NCI-H2227 (cell line): ENCODE results near the gene SARNP.
"Not testable (repeated sequence)": the region's sequence is repeated elsewhere in the genome, so short reads cannot be mapped to it uniquely, and the experiment has no call there.

Experiments
- DNase-seq: peaks from one replicate; lab custom pipeline; 2025; ENCODE audit not compliant: unreplicated experiment; lab: John Stamatoyannopoulos, UW

Gene SARNP, protein sequence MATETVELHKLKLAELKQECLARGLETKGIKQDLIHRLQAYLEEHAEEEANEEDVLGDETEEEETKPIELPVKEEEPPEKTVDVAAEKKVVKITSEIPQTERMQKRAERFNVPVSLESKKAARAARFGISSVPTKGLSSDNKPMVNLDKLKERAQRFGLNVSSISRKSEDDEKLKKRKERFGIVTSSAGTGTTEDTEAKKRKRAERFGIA

DNA sequence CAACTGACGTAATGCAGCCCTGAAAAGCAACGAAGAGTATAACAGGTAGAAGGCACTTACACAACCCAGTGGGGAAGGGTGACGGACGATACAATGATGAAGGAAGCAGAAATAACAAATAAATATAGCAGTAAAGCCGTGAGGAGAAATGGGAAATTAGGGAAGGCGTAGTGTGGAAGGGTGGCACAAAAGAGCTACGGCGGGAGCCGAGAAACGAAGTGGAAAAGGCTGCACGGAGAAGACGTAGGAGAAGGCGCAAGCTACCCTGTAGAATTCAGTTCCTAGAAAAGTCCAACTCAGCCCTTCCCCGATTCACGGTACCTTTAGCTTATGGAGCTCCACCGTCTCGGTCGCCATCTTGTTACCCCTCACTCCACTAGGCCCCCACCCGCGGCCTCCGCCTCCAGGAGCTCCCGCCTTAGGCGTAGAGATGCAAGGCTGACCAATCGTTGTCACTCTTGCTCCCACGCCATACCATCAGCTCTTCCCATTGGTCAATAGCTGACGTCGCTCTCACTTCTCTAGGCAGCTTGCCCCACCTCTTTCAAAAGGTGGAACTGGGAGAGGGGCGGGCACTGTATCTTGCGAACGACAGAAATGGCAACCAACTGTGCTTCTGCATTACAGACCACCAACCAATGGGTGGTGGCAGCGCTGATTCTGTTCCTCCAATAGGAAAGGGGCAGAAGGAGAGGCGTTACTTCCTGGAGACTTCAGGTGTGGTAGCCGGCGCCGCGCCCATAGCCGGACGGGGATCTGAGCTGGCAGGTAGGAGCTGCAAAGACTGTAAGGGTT lies at the start of gene SARNP, which contains the start of gene ORMDL2:
SARNP (minus strand) TSS at position 380 of the 795 bp plus-strand sequence; CDS start at position 357, 23 bp downstream.
ORMDL2 (plus strand) TSS at position 697 of the 795 bp plus-strand sequence. CDS start 959 bp downstream, outside the sequence.
- peak; percentile 98 for DNase-seq

DNA sequence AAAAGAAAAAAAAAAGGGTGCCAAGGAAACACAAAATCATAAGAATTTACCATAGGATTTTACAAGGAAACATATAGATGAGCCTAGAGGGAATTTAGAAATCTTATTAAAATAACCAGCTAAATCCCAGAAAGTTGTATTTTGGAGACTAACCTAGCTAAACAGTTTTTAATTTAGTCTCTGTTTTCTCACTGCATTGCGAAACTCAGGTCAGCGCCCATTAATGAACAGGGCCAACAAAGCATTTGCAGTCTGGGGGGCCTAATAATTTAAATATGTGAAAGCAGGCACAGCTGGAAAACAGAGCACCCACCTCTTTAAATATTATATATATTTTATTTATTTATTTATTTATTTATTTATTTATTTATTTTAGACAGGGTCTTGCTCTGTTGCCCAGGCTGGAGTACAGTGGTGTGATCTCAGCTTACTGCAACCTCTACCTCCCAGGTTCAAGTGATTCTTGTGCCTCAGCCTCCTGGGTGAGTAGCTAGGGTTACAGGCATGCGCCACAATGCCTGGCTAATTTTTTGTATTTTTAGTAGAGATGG lies 49.0 kb upstream of the SARNP start:
- DNase-seq, result not testable (repeated sequence)

DNA sequence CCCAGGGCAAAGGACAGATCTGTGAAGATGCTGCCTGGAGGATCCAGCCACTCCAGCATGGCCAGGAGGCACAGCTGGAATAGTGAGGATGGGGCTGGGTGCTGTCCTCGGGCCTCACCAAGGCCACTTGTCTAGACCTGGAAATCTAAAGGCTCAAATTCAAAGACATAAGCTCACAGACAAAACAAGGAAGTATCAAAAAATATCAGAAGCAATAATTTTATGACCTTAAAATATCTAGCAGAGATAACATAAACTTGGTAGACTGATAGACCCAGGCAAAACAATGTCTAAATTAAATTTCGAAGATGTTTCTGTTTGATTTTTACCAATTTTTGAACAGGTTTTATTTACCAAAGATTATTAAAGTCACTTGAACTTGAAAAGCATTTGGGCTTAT lies 47.8 kb upstream of the SARNP start:
- no peak for DNase-seq

DNA sequence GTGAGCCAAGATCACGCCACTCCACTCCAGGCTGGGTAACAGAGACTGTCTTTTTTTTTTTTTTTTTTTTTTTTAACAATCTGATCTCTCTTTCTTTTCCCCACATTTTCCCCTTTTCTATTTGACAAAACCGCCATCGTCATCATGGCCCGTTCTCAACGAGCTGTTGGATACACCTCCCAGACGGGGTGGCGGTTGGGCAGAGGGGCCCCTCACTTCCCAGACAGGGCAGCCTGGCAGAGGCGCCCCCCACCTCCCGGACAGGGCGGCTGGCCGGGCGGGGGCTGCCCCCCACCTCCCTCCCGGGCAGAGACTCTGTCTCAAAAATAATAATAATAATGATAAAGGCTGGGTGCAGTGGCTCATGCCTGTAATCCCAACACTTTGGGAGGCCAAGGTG lies 45.4 kb upstream of the SARNP start:
- not testable (repeated sequence) for DNase-seq

DNA sequence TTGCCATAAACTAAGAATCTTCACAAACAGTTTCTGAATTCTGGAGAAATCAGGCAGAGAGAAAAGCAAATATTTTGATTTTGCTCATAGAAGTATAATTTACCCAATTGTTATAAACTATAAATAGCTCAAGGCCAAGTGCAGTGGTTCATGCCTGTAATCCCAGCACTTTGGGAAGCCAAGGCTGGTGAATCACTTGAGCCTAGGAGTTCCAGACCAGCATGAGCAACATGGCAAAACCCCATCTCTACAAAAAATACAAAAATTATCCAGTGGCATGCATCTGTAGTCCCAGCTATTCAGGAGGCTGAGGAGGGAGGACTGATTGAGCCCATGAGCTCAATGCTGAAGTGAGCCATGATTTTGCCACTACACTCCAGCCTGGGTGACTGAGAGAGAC lies 44.8 kb upstream of the SARNP start:
- no peak for DNase-seq

DNA sequence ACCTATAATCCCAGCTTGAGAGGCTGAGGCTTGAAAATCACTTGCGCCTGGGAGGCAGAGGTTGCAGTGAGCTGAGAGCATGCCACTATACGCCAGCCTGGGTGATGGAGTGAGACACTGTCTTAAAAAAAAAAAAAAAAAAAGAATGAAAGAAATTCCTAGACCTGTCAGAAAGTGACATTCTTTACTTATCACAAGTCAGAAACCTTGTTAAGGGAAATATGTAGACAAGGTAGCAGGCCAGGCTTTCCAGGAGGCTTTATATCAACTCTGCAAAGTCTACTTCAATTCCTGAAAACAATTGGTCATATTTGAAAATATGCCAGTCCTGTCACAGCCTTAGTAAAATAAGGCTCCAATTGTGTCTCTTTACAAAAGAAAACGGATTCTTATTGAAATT lies 44.3 kb upstream of the SARNP start:
- DNase-seq, result no peak

DNA sequence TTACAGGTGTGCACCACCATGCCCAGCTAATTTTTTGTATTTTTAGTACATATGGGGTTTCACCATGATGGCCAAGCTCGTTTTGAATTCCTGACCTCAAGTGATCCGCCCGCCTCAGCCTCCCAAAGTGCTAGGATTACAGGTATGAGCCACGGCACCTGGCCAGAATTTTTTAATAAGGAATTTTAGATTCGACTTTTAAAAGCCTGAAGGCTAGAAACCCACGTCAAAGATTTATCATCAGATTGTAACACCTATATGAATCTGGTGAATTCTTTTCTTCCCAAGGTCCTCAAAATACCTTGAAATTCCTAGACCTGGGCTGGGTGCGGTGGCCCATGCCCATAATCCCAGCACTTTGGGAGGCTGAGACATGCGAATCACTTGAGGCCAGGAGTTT lies 43.9 kb upstream of the SARNP start:
- DNase-seq, result no peak

DNA sequence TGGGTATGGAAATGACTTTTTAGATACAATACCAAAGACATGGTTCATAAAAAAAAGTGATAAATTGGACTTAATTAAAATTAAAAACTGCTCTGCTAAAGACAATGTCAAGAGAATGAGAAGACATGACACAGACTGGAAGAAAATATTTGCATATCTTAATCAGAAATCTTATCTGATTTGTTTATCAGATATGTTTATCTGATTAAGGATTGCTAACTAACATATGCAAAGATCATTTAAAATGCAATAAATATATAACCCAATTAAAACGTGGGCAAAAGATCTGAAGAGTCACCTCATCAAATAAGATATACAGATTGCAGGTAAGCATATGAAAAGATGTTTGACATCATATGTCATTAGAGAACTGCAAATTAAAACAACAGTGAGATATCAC lies 35.2 kb upstream of the SARNP start:
- DNase-seq, result no peak

DNA sequence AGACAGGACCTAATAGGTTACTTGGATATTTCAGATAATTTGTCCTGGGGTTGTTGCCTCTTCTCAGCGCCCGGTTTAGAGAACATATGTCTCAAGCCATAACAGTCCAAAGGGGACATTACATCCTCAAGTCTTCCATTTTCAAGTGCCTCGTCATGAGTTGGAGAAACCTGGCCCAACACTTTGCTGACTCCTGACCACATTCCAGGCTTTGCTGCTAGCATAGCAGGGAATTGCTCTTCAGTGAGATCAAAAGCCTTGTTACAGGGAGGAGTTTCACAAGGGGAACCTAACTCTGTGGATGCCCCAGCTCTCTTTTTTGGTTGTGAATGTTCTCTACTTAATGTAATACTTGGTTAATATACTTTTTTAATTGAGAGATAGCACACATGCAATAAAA lies 33.4 kb upstream of the SARNP start:
- DNase-seq, result no peak

DNA sequence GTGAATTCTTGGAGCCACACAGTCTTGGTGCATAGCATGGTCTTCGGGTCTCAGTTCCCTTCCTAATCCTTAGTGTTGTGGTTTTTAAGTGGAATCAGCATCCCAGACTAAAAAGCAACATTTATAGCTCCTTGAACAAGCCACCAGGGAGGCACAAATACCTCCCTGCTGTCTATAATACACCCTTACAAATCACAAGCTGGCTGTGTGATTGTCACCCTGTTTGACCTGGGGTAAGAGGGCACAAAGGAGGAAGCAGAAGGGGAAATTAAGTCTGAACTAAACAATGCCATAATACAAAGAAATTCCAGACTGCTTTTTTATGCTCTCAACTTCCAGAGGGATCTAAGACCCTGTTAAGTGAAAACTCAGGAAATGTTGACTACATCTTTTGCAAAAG lies 32.9 kb upstream of the SARNP start:
- DNase-seq, result no peak

DNA sequence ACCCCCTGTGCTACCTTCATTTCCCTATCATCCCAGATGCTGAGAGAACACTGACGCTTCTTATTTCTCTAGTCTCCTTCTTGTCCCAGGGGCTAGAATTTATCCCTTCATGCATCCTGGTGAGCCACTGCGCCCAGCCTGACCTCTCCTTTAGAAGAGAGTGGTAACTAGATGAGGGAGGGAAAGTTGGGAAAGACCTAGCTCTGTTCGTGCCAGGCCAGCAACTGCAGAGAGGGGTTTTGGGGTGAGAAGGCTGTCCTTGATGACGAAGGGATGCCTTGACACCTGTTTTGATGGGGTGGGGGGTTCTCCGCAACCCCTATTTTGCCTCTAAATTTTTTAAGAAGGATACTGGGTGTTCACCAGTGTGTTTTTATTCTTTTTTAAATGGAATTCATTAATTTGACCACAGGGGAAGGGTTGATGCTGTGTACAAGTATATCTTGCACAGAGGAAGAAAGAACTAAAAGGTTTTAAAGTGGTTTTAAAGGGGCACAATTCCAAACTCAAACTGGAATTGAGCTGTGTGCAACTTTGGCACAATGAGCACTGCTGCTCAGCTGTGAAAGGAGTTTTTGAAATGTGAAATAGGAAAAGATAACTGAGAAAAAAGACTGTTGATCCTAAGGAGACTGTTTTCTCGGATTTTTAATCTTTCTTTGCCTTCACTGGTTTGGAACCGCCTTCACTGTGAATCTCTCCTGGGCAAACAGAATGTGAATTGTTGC lies 32.3 kb upstream of the SARNP start:
- no peak for DNase-seq

DNA sequence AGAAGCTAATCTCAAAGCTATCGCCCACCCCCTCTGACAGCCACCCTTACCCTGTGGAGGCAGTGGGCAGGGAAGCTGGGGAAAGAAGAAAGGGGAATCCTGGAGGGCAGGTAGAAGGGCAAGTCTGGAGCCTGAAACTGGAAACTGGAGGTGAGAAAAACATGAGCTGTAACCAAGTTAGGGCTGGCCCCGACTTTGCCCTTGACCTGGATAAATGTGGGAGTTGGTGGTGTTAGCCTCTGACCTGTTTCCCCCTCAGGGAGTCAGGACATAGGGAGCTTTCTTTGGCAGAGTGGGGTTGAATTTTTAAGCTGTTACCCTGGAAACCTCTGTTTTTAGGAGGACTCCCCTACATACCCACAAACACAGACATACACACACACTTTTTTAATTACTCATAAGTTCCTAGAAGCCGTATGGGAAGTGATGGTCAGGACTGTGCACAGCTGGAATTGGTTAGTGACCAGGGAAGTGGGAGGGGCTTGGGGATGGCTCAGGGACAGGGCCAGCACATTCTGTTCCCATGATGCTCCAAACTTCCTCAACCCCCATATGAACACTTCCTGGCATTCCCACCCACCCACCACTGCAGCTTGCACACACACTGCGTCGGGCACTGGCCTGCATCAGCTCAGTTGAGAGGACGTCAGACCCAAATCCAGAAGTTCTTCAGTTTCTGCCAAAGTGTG lies 30.2 kb upstream of the SARNP start:
- no peak for DNase-seq

DNA sequence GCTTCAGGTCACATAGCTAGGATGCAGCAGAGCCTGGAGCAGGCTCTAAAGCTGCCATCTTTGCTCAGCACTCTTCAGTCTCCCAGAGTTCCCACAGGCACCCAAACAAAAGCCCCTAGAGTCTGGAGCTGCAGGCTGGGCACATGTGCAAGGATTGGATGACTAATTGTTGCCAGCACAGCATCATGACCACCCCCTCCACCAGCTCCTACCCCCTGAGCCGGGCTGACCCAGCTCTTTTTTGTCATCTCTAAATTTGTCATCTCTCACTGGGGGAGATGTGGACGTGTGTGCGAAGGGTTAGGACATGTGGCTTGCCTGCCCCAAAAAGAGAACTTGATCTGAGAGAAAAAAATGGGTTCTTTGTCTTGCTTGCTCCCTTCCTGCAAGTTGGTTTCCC lies 29.5 kb upstream of the SARNP start:
- DNase-seq, result no peak

DNA sequence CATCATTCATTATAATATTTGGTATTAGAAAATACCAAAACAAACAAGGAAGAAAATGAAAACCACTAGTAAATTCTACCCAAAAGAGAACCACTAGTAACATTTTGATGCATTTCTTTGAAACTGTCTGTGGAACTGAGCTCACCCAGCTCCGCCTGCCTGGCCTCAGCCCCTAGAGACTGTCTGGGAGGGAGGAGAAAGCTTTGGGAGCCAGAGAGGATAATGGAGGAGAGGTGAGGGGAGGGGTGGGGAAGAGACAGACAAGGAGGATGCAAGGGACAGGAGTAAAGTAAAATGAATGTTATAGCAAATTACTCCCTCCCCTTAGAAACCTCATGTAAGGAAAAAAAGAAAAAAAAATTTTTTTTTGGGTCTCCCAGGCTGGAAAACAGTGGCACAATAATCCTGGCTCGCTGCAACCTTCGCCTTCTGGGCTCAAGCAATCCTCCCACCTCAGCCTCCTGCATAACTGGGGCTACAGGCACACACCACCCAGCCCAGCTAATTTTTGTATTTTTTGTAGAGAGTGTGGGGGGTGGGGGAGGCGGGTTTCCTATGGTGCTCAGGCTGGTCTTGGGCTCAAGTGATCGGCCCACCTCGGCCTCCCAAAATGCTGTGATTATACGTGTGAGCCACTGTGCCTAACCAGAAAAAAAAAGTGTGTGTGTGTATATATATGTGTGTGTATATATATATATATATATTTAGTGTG lies 28.4 kb upstream of the SARNP start:
- DNase-seq, result no peak

DNA sequence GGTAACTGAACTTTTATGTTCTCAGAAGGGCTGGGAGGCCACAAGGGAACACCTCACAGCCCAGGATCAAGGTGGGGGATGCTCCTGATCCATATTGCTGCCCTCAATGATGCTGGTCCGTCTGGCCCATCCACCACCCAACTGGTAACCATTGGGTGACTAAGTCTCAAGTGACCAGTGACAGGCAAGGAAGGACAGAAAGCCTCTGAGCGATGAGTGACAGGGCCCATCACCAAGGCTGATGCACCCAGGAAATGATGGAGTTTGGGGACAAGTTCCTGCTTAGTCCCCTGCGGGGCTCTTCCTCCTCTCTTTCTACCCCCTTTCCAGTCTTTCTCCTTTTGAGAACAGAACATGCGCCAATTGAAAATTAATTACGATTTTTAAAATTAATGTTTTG lies 27.8 kb upstream of the SARNP start:
- DNase-seq, result no peak

DNA sequence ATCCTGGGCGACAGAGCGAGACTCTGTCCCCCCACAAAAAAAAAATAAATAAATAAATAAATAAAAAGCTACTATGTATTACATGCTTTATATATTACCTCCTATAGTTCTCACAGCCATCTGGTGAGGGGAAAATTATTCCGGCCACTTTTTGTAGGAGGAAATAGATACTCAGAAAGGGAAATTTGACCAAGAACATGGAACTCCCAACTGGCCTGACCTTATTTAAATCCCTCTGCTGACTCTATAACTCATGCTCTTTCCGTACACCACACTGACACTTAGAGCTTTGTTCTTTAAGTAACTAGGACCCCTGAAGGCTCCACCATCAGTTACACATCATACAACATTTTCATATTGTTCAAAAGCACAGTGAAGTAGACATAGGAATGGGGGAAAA lies 27.4 kb upstream of the SARNP start:
- no peak for DNase-seq

DNA sequence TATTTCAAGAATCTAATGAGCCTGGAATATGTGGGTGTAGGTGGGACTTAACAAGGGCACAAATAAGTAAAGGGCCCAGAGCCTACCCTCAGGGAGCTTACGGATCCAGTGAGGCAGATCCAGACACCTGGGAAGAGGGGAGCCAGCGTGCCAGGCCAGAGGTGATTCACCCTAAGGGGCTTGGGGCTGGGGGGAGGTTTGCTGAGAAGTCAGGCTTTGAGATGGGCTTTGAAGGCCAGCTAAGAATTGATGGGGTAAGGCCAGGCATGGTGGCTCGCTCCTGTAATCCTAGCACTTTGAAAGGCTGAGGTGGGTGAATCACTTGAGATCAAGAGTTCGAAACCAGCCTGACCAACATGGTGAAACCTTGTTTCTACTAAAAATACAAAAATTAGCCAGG lies 25.9 kb upstream of the SARNP start:
- no peak for DNase-seq

DNA sequence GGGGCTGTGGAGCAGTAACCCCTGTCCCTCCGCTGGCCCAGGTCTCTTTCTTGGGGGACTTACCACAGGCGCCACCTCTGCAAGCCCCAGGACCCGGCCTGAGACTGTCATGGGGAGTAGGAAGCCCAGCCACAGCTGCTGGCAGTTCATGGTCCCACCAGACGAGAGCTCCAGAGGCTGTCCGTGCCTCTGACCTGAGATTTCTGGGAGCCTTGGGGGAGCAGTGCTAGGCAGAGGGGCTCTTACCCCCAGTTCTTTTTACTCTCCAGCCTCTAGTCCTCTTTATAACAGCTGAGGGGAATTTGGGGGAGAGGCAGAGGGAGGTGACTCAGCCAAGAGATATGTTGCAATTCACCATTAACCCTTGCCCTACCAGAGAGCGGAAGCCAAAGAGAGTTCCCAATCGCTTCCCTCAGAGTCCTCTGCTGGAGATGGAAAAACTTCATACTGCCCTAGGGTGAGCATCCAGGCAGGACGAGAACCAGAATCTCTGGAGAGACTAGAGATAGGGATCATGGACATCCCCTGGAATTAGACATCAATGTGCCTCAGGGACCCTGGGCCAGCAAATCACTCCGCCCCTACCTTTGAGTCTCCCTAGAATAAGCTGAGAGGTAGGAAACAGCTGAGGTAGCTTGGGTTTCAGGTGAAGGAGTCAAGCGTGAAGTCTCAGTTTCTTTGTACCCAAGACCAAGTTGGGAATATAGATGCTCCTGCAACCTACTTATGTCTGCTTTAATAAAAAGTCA lies 25.3 kb upstream of the SARNP start, which contains the start of gene MMP19:
MMP19 (minus strand) TSS at position 256 of the 749 bp plus-strand sequence; CDS start at position 150, 106 bp downstream.
- no peak for DNase-seq

DNA sequence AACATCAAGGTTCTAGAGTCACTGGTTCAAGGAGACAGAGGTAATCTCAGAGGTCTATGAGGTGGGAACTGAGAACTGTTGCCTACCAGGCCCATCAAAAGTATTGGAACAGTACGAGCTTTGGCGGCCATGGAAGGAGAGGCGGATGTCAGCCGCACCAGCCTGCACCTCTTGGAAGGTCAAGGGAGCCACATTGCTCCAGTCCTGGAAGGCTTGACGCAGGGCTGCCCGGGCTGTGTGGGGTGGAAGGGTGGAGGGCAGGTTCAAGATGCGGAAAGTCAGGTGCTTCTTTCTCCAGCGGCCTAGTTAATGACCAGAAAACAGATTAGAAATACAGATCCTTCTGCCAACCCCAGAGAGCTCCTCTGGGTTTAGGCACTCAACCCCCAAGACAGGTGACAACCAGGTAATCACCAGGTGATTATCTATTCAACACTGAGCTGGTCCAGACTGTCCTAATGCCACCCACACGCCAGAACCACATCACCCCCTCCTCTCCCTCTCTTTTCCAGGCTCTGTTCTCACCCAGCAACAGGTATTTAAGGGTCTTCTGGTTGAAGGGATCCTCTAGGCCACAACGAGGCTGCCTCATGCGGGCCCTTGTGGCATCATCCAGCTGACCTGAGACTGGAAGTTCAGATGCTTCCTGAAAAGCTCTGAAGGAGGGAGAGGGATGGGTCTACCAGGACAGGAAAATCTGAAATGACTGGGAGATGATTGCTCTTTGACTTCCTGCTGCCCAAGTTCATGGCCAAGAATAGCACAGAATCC lies 23.2 kb upstream of the SARNP start:
- DNase-seq, result no peak
